ENCODE results near the gene ZNF518B. TPM values are rescaled to one million over a fixed set of nuclear protein-coding genes. Genes with fewer than 3 reads are reported as not detected.
A peak's percentile ranks its signal among the peaks of the same experiment; 100 is the strongest.

The ZNF518B gene
- total and polyA plus RNA-seq, 9 of the 15 experiments (the other 6 are each of a cell fraction or from before 2014, with no cell fraction given) = 13.1 to 48.9 (median 37.5) TPM

- no peak for TF ChIP-seq FIP1L1 (IDR thresholded peaks at IDR 0.05; ENCODE audit: low read depth, low read length, poor library complexity, severe bottlenecking)
- TF ChIP-seq EP300 (IDR thresholded peaks at IDR 0.05; ENCODE audit: low read length) = peak; percentile 73
- no peak for TF ChIP-seq SMARCC2 (IDR thresholded peaks at IDR 0.05; ENCODE audit: low read depth)
- TF ChIP-seq SOX6 (IDR thresholded peaks at IDR 0.05) = 0 out of 2 replicates have a peak, but pooled peaks have one; percentile 34
- TF ChIP-seq SNIP1 (IDR thresholded peaks at IDR 0.05; ENCODE audit: low read depth) = no peak
- peak; percentile 45 for TF ChIP-seq DACH1 (IDR thresholded peaks at IDR 0.05; ENCODE audit: partially characterized antibody)
- TF ChIP-seq ZKSCAN8 (CRISPR knock-in tag; IDR thresholded peaks at IDR 0.05) = no peak
- no peak for TF ChIP-seq YY1 (IDR thresholded peaks at IDR 0.05; ENCODE audit: borderline replicate concordance in 1 of 3, control insufficient read depth in 1 of 3, extremely low read depth in 1 of 3, insufficient read depth in 3 of 3, insufficient read length in 1 of 3, insufficient replicate concordance in 2 of 3, low read depth in 1 of 3, low read length in 2 of 3)
- TF ChIP-seq UBTF (IDR thresholded peaks at IDR 0.05; ENCODE audit: borderline replicate concordance in 1 of 2, low read depth in 2 of 2, low read length in 2 of 2) = no peak
- no peak for TF ChIP-seq ZNF12 (CRISPR knock-in tag; IDR thresholded peaks at IDR 0.05)
- no peak for TF ChIP-seq TSC22D4 (tag; IDR thresholded peaks at IDR 0.05)
- no peak for TF ChIP-seq NFIC (IDR thresholded peaks at IDR 0.05)
- TF ChIP-seq ESRRA (IDR thresholded peaks at IDR 0.05; ENCODE audit: borderline replicate concordance, low read depth) = peak; percentile 83
- no peak for TF ChIP-seq RAD51 (IDR thresholded peaks at IDR 0.05; ENCODE audit: borderline replicate concordance, low read depth)
- TF ChIP-seq ZNF347 (CRISPR knock-in tag; IDR thresholded peaks at IDR 0.05; ENCODE audit: low read depth) = no peak
- no peak for TF ChIP-seq ZNF316 (IDR thresholded peaks at IDR 0.05)
- peak; percentile 43 for TF ChIP-seq FOSL1 (tag; conservative IDR thresholded peaks at IDR 0.05)
- TF ChIP-seq, protein P1, sequence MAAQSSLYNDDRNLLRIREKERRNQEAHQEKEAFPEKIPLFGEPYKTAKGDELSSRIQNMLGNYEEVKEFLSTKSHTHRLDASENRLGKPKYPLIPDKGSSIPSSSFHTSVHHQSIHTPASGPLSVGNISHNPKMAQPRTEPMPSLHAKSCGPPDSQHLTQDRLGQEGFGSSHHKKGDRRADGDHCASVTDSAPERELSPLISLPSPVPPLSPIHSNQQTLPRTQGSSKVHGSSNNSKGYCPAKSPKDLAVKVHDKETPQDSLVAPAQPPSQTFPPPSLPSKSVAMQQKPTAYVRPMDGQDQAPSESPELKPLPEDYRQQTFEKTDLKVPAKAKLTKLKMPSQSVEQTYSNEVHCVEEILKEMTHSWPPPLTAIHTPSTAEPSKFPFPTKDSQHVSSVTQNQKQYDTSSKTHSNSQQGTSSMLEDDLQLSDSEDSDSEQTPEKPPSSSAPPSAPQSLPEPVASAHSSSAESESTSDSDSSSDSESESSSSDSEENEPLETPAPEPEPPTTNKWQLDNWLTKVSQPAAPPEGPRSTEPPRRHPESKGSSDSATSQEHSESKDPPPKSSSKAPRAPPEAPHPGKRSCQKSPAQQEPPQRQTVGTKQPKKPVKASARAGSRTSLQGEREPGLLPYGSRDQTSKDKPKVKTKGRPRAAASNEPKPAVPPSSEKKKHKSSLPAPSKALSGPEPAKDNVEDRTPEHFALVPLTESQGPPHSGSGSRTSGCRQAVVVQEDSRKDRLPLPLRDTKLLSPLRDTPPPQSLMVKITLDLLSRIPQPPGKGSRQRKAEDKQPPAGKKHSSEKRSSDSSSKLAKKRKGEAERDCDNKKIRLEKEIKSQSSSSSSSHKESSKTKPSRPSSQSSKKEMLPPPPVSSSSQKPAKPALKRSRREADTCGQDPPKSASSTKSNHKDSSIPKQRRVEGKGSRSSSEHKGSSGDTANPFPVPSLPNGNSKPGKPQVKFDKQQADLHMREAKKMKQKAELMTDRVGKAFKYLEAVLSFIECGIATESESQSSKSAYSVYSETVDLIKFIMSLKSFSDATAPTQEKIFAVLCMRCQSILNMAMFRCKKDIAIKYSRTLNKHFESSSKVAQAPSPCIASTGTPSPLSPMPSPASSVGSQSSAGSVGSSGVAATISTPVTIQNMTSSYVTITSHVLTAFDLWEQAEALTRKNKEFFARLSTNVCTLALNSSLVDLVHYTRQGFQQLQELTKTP (IDR thresholded peaks at IDR 0.05; ENCODE audit: low read depth in 1 of 2, partially characterized antibody in 2 of 2) = peak in 1 of 2 experiments; percentile 7
- TF ChIP-seq ZNF740 (CRISPR knock-in tag; IDR thresholded peaks at IDR 0.05) = no peak
- 0 out of 4 replicates have a peak, but pooled peaks of 1 of the 2 experiments have one; percentile 28 for TF ChIP-seq ZNF740 (tag; IDR thresholded peaks at IDR 0.05)
- no peak for TF ChIP-seq ZNF766 (CRISPR knock-in tag; conservative IDR thresholded peaks at IDR 0.05)
- no peak for TF ChIP-seq SMARCE1 (IDR thresholded peaks at IDR 0.05)
- TF ChIP-seq CBX3 (IDR thresholded peaks at IDR 0.05; ENCODE audit: borderline replicate concordance in 1 of 2, low read length in 2 of 2) = no peak
Measured at GRCh38 chr4:10459305-10459704, 2.1 kb upstream of the ZNF518B start (continued).

Data from K562 (cell line).